Skeletal muscle satellite cell (primary cell): Measurements from ENCODE around the gene DGLUCY.

Experiments
- H3K27me3 ChIP-seq: 2 replicates; pipeline ENCODE4 v1.7.0; 2013; ENCODE audit warnings: low read length; ENCODE audit not compliant: control insufficient read depth, insufficient read depth
- H3K36me3 ChIP-seq: 2 replicates; pipeline ENCODE4 v1.7.0; 2013; ENCODE audit warnings: mild to moderate bottlenecking, control low read depth, low read length; ENCODE audit not compliant: insufficient read depth
- H3K4me1 ChIP-seq: 2 replicates; pipeline ENCODE4 v1.7.0; 2013; ENCODE audit warnings: low read length; ENCODE audit not compliant: control insufficient read depth, insufficient read depth
- H3K4me2 ChIP-seq: 2 replicates; pipeline ENCODE4 v1.7.0; 2013; ENCODE audit warnings: mild to moderate bottlenecking, low read length
- H3K4me3 ChIP-seq: 2 replicates; pipeline ENCODE4 v1.7.0; 2013; ENCODE audit warnings: low read length
- H3K9ac ChIP-seq: 2 replicates; pipeline ENCODE4 v1.7.0; 2013; ENCODE audit warnings: mild to moderate bottlenecking, low read depth, low read length, moderate library complexity
- H3K9me3 ChIP-seq: replicated peaks from 2 replicates; pipeline ENCODE4 v1.7.0; 2013; ENCODE audit warnings: mild to moderate bottlenecking, control low read depth, low read length

Gene DGLUCY

DNA sequence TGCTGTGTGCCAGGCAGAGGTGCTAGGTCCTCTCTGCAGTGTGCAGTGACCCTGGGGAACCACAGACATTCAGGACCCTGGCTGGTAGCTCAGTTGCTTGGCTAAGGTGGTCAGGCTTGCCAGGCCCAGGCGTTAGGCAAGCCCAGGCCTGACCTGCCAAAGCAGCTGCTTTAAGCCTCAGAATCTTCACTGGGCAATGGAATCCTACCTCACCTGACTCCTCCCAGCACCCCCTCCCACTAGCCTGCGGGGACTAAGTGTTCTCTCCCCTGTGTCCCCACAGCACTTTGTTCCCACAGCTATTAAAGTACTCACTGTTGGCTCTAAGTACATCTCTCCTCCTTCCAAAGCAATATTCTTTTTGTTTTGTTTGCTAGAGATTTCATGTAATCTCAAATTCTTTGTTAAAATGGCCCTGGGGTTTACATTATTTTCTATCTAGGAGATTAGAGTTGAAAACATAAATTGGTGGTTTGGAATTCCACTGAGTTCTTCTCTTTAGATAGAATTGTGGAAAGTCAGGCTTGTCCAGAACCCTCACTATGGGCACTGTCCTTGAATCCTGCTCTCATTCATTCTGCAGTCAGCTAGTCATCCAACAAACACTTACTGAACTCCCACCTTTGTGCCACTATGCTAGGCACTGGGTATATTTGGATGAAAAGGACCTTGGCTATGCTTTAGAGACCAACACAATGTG, 44.4 kb downstream of the DGLUCY start:
- no peak overlapping the region for H3K4me2 ChIP-seq
- H3K4me1 ChIP-seq = peaks cover 7% of the 10 kb centered on the region
- no peak overlapping the region for H3K9ac ChIP-seq
- peaks cover 20% of the 10 kb centered on the region for H3K36me3 ChIP-seq
- no peaks in the 10 kb centered on the region for H3K27me3 ChIP-seq
- no peak overlapping the region for H3K4me3 ChIP-seq
- no peaks in the 10 kb centered on the region for H3K9me3 ChIP-seq

DNA sequence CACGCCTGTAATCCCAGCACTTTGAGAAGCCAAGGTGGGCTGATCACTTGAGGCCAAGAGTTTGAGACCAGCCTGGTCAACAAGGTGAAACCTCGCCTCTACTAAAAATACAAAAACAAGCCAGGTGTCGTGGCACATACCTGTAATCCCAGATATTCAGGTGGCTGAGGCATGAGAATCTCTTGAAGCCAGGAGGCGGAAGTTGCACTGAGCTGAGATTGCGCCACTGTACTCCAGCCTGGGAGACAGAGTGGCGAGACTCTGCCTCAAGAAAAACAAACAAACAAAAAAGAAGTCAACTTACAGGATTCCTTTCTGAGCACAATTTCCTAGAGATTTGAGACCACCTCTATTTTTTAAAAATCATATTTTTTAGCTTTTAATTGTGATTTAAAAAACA, 45.3 kb downstream of the DGLUCY start:
- peaks cover 20% of the 10 kb centered on the region for H3K36me3 ChIP-seq
- no peaks in the 10 kb centered on the region for H3K9me3 ChIP-seq
- H3K27me3 ChIP-seq = no peaks in the 10 kb centered on the region
- H3K4me1 ChIP-seq = peaks cover 7% of the 10 kb centered on the region
- no peak overlapping the region for H3K4me3 ChIP-seq
- H3K9ac ChIP-seq = no peak overlapping the region
- H3K4me2 ChIP-seq = no peak overlapping the region

DNA sequence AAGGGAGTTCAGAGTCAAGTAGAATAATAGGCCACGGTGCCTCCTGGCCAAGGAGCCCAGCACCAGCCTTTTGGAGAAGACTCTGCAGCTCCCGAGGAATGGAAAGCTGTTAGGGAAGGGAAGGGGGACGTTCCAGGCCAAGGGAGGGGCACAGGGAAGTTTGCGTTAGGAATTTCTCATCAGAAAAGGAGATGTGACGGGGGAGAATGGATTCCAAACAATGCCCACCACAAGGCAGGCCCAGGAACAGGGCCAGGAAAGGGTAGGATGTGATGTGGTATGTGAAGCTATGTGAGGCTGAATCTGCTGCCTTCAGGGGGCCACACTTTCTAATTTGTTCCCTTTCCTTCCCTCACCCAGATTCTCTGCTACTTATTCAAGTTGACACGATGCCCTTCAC, 46.0 kb downstream of the DGLUCY start:
- no peak overlapping the region for H3K4me2 ChIP-seq
- peaks cover 5% of the 10 kb centered on the region for H3K4me1 ChIP-seq
- H3K27me3 ChIP-seq = no peaks in the 10 kb centered on the region
- H3K9ac ChIP-seq = no peak overlapping the region
- peaks cover 20% of the 10 kb centered on the region for H3K36me3 ChIP-seq
- no peaks in the 10 kb centered on the region for H3K9me3 ChIP-seq
- no peak overlapping the region for H3K4me3 ChIP-seq

DNA sequence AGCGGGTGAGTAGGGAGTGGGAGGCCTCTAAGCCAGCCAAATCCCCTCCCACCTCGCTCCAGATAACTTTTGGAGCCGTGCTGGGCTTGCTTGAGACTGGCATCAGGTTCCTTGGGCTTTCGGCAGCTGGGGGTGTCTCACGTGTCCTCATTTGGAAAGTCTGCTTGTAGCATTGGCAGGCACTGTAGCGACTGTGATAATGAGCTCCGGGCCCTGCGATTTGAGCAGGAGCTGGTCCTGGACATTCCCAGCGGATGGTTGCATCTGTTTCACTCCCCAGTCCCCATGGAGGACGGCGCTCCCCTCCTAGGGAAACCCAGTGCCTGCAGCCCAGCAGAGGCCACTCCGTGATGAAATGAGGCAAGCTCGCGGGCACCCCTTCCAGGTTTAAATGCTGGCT, 49.4 kb downstream of the DGLUCY start:
- Histone ChIP-seq H3K9me3 (no peaks in the 10 kb centered on the region), H3K4me1 (no peaks in the 10 kb centered on the region), H3K4me3 (no peak overlapping the region), H3K4me2 (no peak overlapping the region), H3K27me3 (no peaks in the 10 kb centered on the region), H3K9ac (no peak overlapping the region), H3K36me3 (peaks cover 26% of the 10 kb centered on the region)

DNA sequence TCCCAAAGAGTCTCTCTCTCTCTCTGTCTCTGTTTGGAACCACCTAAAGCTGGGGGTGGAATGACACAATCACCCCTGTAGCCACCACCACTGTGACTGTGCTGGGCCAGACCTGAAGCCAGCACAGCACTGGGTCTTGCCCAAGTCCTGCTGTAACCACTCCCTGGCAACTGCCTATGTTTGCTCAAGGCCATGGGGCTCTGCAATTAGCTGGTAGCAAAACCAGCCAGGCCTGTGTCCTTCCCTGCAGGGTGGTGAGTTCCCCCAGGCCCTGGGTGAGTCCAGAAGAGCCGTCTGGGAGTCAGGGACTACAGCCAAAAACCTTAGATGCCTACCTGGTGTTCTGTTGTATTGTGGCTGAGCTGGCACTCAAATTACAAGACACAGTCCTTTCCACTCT, 50.8 kb downstream of the DGLUCY start:
- H3K4me2 ChIP-seq = no peak overlapping the region
- H3K27me3 ChIP-seq = no peaks in the 10 kb centered on the region
- H3K36me3 ChIP-seq = peaks cover 24% of the 10 kb centered on the region

DNA sequence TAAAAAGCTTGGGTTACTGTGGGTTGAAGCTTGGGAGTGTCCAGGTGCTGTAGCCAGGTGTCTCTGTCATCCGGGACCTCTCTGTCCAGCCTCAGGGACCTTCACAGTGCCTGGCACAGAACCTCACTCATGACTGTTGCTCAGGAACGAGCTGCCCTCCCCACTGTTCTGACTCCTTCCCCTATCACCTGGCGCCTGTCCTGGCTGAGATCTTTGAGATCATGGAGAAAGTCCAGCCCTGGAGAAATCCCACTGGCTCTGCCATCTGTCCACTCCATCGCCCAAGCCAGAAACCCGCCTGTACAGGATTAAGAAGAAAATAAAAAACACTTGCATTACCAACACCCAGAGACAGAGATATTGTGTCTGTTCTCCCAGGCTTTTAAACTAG, 53.5 kb downstream of the DGLUCY start:
- Histone ChIP-seq H3K36me3 (peaks cover 7% of the 10 kb centered on the region), H3K9me3 (no peaks in the 10 kb centered on the region), H3K4me2 (no peak overlapping the region), H3K9ac (no peak overlapping the region), H3K4me1 (no peaks in the 10 kb centered on the region), H3K4me3 (no peak overlapping the region), H3K27me3 (no peaks in the 10 kb centered on the region)

More for the DNA sequence above, 50.8 kb downstream of the DGLUCY start:
- no peaks in the 10 kb centered on the region for H3K4me1 ChIP-seq
- no peak overlapping the region for H3K4me3 ChIP-seq
- H3K9ac ChIP-seq = no peak overlapping the region
- H3K9me3 ChIP-seq = no peaks in the 10 kb centered on the region

DNA sequence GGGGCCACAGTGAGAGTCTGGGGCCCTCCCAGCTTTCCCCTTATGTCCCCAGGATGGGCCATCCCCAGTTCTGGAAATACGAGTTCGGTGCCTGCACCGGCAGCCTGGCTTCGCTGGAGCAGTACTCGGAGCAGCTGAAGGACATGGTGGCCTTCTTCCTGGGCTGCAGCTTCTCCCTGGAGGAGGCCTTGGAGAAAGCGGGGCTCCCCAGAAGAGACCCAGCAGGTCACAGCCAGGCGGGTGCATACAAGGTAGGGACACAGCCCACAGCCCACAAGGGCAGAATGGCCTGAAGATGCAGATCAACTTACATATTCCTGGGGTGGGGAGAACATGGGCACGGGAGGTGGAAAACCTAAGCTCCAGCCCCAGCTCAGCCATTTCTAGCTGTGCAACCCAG, 56.1 kb downstream of the DGLUCY start:
- H3K4me2 ChIP-seq = no peak overlapping the region
- H3K27me3 ChIP-seq = no peaks in the 10 kb centered on the region
- no peak overlapping the region for H3K9ac ChIP-seq
- H3K9me3 ChIP-seq = no peaks in the 10 kb centered on the region
- H3K4me1 ChIP-seq = no peaks in the 10 kb centered on the region
- no peak overlapping the region for H3K4me3 ChIP-seq
- peaks cover 9% of the 10 kb centered on the region for H3K36me3 ChIP-seq

DNA sequence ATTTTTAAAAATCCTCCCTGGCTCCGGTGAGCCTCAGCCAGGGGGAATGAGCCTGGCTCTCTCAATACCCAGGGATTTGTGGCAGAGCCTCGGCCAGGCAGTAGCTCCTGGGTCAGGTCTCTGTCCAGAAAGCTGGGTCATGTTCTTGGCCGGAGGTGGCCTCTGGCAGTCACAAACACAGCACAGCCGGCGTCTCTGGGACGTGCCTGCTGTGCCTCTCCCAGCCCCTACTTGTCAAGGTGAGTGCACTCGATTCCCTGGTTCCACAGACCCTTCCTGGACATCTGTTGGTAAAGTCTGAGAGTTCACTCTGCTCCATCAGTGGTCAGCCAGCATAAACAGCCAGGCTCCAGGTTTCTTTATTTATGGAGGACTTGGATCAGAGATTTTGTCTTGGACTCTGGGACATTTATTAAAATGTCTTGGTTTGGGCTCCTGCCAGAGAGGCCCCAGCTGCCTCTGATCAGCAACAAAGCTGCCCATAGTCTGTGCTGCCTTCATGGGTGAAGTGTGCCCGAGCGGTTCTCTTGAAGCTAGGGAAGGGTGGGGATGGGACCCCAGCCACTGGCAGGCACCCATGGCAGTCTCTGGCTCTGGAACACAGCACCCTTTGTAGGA, 56.7 kb downstream of the DGLUCY start:
- Histone ChIP-seq H3K9ac (no peak overlapping the region), H3K36me3 (peaks cover 5% of the 10 kb centered on the region)

DNA sequence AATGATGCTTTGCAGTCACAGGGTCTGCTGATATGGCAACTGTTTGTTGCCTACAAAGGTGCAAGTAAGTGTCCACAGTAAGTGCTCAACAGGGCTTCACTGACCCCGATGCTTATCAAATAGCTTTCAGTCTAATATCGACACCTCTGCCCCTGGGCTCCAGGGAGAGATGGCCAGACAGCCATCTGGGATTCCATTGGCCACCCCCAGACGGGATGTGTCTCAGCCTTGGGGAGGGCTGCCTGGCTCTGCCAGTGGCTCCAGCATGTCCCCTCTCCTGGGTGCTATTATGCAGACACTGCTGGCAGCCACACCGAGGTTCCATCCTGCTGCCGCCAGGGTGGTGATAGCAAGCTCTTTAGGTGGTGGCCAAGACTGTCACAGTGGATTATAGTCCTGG, 57.4 kb downstream of the DGLUCY start:
- Histone ChIP-seq H3K4me1 (no peaks in the 10 kb centered on the region), H3K9ac (no peak overlapping the region), H3K4me3 (no peak overlapping the region), H3K9me3 (no peaks in the 10 kb centered on the region), H3K4me2 (no peak overlapping the region), H3K27me3 (no peaks in the 10 kb centered on the region), H3K36me3 (peaks cover 2% of the 10 kb centered on the region)

More for the DNA sequence above, 56.7 kb downstream of the DGLUCY start:
- H3K4me1 ChIP-seq = no peaks in the 10 kb centered on the region
- H3K27me3 ChIP-seq = no peaks in the 10 kb centered on the region
- H3K4me2 ChIP-seq = no peak overlapping the region
- no peak overlapping the region for H3K4me3 ChIP-seq
- H3K9me3 ChIP-seq = no peaks in the 10 kb centered on the region

DNA sequence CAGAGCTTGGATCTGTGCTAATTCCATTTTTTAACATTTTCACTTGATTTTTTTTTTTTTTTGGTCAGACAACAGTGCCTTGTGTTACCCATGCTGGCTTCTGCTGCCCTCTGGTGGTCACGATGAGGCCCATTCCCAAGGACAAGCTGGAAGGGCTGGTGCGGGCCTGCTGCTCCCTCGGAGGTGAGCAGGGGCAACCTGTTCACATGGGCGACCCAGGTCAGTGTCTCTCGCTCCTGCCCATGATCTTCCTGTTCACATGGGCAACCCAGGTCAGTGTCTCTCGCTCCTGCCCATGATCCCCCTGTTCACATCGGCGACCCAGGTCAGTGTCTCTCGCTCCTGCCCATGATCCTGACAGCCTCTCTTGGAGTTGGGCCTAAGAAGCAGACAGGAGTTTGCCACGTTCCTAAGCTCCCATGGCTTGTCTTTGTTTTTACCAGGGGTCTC, 59.4 kb downstream of the DGLUCY start:
- Histone ChIP-seq H3K4me1 (no peaks in the 10 kb centered on the region), H3K9ac (no peak overlapping the region), H3K27me3 (no peaks in the 10 kb centered on the region), H3K4me3 (no peak overlapping the region), H3K9me3 (no peaks in the 10 kb centered on the region), H3K36me3 (peaks cover 2% of the 10 kb centered on the region), H3K4me2 (no peak overlapping the region)

DNA sequence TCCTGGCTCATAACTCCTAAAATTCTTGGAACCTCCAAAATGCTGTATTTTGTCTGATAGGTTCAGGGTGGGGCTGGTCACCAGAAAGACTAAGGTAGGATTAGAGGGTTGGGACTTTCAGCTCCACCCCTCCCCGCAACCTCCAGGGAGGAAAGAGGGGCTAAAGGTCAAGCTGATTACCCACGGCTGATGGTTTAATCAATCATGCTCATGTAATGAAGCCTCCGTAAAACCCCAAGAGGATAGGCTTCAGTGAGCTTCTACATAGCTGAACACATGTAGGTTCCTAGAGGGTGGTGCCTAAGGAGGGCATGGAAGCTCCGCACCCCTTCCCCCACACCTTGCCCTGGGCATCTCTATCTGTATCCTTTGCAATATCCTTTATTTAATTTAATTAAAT, 60.0 kb downstream of the DGLUCY start:
- H3K27me3 ChIP-seq = no peaks in the 10 kb centered on the region
- H3K9ac ChIP-seq = no peak overlapping the region
- no peak overlapping the region for H3K4me3 ChIP-seq
- no peaks in the 10 kb centered on the region for H3K4me1 ChIP-seq
- no peak overlapping the region for H3K4me2 ChIP-seq
- peaks cover 2% of the 10 kb centered on the region for H3K36me3 ChIP-seq
- no peaks in the 10 kb centered on the region for H3K9me3 ChIP-seq
